GM18505 (cell line): Measurements from ENCODE around the gene ZNF30.
"Not testable (repeated sequence)": the region's sequence is repeated elsewhere in the genome, so short reads cannot be mapped to it uniquely, and the experiment has no call there.

Experiments used
- ATAC-seq: cut with Tn5 transposase; IDR thresholded peaks from one replicate; pipeline ENCODE4 v1.9.1; 2021; ENCODE audit not compliant: unreplicated experiment
- POLR2A ChIP-seq: IDR thresholded peaks from 4 replicates; pipeline ENCODE4 v1.6.1; 2011; ENCODE audit warnings: borderline replicate concordance; ENCODE audit not compliant: insufficient read depth, insufficient read length; ENCODE audit errors: extremely low read depth

ZNF30 gene

DNA sequence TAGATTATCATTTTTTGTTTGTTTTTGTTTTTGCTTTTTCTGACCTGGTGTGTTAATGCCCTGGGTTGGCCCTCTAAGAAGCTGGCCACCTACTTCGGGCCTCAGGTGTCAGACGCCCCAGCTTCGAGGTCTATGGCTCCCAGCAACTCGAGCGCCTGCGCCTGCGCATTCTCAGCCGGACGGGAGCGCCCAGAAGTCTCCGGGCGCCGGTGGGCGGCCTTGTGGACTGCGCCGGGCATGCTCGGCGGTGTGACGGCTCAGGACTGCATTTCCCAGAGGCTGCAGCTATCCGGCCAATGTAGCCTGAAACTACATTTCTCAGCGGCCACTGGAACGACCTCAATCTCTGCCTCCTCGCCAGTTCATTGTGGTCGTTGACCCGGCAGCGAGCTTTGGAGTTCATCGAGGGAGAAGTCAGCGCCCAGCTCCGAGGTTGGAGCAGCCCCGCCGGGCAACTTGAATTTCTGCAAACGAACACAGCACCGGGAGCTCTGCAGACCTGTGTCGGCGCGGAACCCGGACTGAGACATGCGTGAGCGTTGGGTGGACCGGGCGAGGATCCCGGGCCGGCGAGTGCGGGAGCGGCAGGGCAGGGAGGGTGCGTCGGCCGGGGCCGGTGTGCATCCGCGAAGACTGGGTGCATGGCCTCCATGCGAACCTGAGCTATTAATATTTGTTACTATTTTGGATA, at the start of gene ZNF30:
Gene ZNF30 (plus strand): TSS at position 219 of the 691 bp plus-strand sequence. CDS start 3,045 bp downstream, outside the sequence.
- peak; percentile 88 for ATAC-seq
- peak; percentile 60 for TF ChIP-seq POLR2A

DNA sequence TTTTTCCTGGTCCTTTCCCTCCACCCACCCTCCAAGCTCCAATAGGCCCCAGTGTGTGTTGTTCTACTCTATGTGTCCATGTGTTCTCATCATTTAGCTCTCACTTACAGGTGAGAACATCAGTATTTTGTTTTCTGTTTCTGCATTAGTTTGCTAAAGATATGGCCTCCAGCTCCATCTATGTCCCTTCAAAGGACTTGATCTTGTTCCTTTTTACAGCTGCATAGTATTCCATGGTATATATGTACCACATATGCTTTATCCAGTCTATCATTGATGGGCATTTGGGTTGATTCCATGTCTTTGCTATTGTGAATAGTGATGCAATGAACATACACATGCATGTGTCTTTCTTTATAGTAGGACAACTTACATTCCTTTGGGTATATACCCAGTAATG, 47.1 kb upstream of the ZNF30 start:
- ATAC-seq: no peak
- no peak for TF ChIP-seq POLR2A

DNA sequence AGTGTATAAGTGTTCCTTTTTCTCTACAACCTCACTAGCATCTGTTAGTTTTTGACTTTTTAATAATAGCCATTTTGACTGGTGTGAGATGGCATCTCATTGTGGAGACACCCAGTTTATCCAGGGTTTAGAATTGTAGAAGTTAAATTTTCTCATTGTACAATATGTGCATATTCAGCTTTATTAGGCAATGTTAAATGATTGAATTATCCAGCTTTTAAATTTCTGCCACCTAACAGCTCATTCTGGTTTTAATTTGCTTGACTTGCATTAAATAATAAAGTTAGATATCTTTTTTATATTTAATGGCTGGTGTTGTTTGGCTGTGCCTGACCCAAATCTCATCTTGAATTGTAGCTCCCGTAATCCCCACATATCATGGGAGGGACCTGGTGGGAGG, 46.7 kb upstream of the ZNF30 start:
- no peak for TF ChIP-seq POLR2A
- ATAC-seq: no peak

DNA sequence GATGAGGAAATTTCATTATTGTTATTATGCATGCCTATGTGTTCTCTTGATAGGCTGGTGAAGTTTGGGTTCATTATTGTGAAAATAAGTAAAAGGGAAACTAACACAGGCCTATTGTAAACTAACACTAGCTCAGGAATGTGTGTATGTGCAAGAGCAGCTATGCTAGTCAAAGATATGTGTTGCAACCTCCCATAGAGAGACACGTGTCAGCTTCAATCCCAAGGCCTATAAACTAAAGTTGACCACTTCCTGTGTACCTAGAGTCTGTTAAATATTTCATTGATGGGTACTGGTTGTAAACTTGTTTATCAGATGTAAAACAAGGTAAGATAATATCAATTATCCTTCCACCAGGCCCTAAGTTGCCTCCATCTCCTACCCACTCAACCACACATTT, 44.7 kb upstream of the ZNF30 start:
- no peak for TF ChIP-seq POLR2A
- ATAC-seq: no peak

DNA sequence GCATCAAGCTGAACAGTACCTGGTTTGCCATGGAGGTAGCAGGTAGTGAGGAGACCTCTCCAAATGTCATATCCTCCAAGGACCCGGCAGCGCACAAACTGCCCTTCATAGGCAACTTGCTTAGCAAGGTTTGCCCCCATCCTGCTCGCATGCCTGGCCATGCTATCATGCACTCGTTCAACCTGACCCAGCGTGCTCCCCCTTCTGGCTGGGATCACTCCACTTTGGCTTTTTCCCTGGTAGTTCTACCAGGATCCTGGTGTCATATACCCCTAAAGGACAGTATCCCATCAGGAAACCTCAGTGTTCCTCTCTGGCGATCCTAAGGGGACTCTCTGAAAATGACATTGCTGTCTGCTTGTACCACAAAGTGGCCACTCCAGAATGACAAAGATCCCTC, 38.6 kb upstream of the ZNF30 start:
- no peak for ATAC-seq

DNA sequence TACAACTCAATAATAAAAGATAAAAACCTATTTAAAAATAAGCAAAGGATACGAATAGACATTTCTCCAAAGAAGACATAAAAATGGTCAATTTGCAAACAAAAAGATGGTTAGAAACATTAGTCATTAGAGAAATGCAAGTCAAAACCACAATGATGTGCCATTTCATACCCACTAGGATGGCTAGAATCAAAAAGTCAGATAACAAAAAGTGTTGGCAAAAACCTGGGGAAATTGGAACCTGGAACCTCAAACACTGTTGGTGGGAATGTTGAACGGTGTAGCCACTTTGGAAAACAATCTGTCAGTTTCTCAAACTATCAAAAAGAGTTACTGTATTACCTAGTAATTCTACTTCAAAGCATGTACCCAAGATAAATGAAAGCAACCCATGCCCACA, 26.5 kb upstream of the ZNF30 start:
- no peak for ATAC-seq
- no peak for TF ChIP-seq POLR2A

More for the DNA sequence above, 38.6 kb upstream of the ZNF30 start:
- no peak for TF ChIP-seq POLR2A

DNA sequence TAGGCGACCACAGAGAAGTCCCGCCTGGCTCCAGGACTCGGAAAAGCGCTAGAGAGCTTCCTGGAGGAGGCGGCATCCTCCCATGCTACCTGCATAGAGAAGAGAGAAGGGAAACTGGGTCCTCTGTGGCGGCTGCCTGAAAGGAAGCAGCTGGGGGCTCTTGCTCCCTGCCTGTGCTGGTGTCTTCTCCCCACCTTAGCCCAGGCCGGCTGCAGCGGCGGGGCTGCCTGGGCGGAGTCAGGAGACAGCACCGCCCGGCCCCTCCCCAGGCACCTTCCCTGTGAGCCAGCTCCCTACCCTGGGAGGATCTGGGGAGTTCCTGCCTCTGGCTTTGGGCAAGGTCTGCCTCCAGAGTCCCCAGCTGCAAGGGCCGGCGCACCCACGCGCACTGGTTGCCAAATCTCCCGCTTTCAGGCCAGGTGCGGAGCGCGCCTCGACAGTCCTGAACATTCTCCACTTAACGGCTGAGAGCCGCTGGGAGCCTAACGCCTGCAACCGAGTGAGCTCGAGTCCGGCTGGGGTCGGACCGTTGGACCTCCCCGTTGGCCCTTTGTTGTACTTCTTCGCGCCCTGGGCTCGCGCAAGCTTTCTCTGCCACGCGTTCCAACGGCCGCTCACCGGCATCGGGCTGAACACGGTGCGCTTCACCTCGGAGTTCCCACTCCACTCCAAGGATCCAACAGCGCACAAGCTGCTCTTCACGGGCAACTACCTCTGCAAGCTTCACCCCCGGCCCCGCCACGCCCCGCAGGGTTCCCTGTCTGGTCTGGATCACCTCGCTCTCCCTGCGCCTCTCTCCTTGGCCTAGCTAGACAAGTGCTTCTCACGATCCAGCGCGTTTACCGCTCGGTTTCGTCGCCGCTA, 21.8 kb upstream of the ZNF30 start:
- TF ChIP-seq POLR2A: no peak
- ATAC-seq: no peak

DNA sequence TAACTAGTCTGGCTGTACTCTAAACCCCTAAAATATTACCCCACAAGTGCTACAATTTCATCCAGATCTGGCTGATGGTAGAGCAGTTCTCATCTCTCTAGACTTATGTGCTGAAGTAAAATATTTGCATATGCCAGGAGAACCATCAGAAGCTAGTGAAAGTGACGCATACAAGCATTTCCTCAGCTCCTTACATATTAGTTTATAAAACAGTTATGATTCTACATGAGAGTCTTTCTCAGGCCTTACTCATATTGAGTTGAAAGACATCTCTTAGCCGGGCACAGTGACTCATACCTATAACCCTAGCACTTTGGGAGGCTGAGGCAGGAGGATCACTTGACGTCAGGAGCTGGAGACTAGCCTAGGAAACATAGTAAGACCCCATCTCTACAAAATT, 15.9 kb upstream of the ZNF30 start:
- no peak for ATAC-seq
- no peak for TF ChIP-seq POLR2A

DNA sequence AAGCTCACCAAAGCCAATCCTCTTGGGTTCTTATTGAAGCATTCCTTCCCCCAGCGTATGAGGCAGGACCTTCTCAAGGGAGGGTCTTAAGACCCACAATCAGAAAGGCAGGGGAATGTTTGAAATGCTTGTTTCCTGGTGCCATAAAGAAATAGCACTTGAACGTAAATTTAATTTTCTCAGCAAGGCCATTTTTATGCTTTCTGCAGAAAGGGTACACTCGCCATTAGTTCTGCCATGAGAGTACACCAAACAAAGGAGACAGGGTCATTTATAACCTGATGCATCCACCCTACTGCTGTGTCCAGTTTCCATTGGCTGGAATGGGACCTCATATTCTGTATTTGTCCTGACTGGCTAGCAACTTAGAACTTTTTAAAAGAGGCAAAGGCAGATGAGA, 9.6 kb upstream of the ZNF30 start:
- not testable (repeated sequence) for ATAC-seq

DNA sequence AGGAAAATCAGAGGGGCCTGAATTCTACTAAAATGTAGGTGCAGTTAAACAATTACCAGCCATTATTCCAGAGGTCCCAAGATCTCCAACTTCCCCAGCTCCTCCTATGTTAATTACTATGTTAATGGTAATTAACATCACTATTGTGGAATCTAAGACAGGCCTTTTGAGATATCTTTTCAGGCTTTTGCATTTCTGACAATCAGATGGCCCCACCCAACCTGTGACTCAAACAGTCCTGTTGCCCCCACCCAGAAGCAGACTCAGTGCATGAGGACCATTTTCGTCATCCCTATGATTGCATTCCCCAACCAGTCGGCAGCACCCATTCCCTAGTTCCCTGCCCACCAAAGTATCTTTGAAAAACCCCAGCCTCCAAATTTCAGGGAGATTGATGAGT, 8.5 kb upstream of the ZNF30 start:
- TF ChIP-seq POLR2A: no peak
- ATAC-seq: no peak

DNA sequence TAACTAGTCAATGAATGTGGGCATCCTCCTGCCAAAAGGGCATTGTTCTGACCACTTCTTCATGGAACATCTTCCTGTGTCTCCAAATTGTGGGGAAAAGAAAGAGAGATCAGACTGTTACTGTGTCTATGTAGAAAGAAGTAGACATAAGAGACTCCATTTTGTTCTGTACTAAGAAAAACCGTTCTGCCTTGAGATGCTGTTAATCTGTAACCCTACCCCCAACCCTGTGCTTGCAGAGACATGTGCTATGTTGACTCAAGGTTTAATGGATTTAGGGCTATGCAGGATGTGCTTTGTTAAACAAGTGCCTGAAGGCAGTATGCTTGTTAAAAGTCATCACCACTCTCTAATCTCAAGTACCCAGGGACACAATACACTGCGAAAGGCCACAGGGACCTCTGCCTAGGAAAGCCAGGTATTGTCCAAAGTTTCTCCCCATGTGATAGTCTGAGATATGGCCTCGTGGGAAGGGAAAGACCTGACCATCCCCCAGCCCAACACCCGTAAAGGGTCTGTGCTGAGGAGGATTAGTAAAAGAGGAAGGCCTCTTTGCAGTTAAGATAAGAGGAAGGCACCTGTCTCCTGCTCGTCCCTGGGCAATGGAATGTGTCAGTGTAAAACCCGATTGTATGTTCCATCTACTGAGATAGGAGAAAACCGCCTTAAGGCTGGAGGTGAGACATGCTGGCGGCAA, 6.5 kb upstream of the ZNF30 start:
- ATAC-seq: not testable (repeated sequence)

DNA sequence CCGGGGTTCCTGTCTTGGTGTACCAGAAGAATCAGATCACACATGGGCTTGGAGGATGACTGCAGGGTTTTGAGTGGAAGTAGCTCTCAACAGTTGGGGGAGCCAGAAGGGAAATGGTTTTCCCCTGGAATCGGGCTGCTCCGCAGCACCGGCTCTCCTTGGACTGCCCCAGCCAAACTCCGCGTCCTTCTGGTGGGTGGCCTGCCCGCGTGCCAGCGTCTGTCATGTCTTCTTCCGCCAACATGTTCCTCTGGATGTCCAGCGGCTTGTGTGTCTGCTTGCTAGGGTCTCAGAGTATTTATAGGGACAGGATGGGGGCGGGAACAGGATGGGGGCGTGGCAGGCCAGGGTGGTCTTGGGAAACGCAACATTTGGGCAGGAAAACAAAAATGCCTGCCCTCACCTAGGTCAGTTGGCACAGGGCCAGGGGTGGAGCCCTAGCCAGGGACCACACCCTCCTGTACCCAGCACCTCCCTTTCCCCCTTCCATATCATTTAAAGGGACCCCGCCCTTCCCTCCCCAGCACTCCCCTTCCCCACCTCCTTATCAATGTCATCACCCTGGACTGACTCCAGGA, 1.3 kb upstream of the ZNF30 start:
- no peak for ATAC-seq
- no peak for TF ChIP-seq POLR2A

DNA sequence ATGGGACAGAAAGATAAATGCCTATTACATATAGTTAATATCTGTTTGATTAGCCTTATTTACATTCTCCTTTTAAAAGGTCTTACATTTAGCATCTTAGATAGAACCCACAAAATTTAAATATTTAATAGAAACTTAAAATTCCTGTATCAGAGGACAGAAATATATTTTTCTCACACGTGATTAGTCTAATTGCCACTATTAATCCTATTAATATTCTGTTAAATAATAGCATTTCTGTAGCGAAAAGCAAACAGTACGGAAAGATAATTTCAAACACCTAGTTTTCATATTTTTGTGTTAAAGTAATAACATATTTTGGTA, 380 bp upstream of the ZNF30 start:
- TF ChIP-seq POLR2A: no peak
- ATAC-seq: no peak

DNA sequence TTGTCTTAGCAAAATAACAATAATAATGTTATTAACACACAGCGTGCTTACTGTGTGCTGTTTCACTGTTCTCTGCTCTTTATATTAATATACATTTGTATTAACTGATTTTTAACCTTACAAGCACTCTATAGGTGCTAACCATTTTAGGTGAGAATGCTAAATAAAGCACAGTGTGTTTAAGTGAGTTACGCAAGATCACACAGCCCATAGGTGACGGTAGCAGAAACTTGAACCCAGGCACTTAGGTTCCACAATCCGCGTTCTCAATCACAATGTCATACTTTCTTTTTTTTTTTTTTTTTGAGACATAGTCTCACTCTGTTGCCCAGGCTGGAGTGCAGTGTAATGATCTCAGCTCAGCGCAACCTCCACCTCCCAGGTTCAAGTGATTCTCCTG, 5.8 kb downstream of the ZNF30 start:
- ATAC-seq: no peak
- no peak for TF ChIP-seq POLR2A
